ENCODE data around the gene KRTAP12-2. TPM values are rescaled to one million over a fixed set of nuclear protein-coding genes. Genes with fewer than 3 reads are reported as not detected.
A peak's percentile ranks its signal among the peaks of the same experiment; 100 is the strongest.
"Not testable (repeated sequence)": the region's sequence is repeated elsewhere in the genome, so short reads cannot be mapped to it uniquely, and the experiment has no call there.

KRTAP12-2 gene
- total RNA-seq, 4 donors from 2014 or later: not detected

DNA sequence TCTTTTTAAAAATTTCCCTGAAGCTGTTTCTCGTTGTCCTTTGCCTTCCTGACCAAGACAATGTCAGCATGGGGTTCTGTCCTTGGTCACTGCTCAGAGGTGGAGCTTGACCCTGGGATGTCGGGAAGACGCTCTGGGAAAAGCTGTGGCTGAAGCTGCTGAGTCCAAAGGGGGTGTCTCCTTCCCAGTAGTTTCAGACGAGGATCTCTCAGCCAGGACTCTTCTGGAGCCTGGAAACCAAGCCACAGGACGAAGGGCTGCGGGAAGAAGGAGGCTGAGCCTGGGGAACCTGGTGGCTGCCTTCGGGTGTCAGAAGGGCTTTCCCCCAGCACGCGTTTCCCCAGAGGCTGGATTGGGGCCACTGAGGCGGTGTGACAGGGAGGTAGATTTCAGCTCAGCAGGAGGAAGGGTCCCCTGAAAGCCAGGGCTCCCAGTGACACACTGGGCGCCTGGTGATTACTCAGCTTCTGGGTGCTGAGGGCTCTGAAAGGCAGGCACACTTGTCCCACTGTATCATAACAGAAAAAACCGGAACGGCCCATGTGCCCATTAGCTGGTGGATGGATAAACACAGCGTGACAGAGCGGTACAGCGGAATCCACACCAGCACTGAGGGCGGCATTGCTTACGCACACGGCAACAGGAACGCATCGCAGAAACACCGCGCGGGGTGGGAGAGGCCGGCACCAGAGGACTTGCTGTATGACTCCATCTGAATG, 20.3 kb upstream of the KRTAP12-2 start:
- ATAC-seq (ENCODE audit: low FRiP score) (no peak), DNase-seq (ENCODE audit: low spot score) (no peak)

DNA sequence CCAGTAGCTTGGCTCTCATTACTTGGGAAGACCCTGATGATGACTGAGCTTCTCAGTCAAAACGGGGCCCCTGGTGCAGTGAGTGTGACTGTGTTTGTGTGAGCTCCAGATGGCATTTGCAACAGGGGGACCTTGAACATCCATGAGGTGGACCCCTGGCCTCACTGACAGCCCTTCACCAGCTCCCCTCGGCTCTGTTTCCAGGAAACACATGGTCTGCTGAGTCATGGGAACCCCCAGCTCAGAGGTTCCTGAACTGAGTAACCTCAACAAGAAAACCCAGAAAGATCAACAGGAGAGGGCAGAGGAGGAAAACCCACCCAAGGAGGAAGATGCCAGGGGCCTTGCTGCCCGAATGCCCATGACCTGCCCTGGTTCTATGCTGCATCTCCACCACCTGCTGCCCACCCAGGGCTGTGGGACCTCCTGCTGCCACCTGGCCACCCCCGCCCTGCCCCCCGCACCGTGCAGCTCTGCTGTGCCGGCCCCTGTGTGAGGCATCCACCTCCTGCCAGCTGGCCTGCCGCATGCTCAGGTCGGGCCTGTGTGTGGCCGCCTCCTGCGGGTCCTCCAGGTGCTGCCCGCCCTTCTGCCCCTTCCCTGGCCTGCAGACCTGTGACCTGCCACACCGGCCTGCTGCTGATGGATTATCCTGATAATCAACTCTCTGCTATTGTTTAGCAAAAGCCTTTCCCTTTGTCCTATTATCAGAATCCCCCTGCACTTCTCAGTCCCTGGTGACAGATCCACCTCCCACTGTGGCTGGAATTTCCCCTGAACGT, 19.5 kb upstream of the KRTAP12-2 start:
- ATAC-seq (ENCODE audit: low FRiP score) (peak; percentile 23), DNase-seq (ENCODE audit: low spot score) (no peak)
- TF ChIP-seq, protein P1, sequence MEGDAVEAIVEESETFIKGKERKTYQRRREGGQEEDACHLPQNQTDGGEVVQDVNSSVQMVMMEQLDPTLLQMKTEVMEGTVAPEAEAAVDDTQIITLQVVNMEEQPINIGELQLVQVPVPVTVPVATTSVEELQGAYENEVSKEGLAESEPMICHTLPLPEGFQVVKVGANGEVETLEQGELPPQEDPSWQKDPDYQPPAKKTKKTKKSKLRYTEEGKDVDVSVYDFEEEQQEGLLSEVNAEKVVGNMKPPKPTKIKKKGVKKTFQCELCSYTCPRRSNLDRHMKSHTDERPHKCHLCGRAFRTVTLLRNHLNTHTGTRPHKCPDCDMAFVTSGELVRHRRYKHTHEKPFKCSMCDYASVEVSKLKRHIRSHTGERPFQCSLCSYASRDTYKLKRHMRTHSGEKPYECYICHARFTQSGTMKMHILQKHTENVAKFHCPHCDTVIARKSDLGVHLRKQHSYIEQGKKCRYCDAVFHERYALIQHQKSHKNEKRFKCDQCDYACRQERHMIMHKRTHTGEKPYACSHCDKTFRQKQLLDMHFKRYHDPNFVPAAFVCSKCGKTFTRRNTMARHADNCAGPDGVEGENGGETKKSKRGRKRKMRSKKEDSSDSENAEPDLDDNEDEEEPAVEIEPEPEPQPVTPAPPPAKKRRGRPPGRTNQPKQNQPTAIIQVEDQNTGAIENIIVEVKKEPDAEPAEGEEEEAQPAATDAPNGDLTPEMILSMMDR (IDR thresholded peaks at IDR 0.05): no peak

More for the DNA sequence above, 20.3 kb upstream of the KRTAP12-2 start:
- TF ChIP-seq, protein P1 (IDR thresholded peaks at IDR 0.05): no peak

- ATAC-seq (ENCODE audit: low FRiP score); DNase-seq (ENCODE audit: low spot score): not testable (repeated sequence)
These were observed 18.3 kb upstream of the KRTAP12-2 start for GRCh38 chr21:44685050-44685449.

- ATAC-seq (ENCODE audit: low FRiP score) (no peak), DNase-seq (ENCODE audit: low spot score) (no peak)
- TF ChIP-seq, protein P1 (IDR thresholded peaks at IDR 0.05): no peak
These were observed 17.8 kb upstream of the KRTAP12-2 start for GRCh38 chr21:44684483-44684882.

GRCh38 chr21:44684077-44684476, 17.4 kb upstream of the KRTAP12-2 start:
- no peak for DNase-seq (ENCODE audit: low spot score)
- ATAC-seq (ENCODE audit: low FRiP score): no peak
- TF ChIP-seq, protein P1 (IDR thresholded peaks at IDR 0.05): no peak

DNA sequence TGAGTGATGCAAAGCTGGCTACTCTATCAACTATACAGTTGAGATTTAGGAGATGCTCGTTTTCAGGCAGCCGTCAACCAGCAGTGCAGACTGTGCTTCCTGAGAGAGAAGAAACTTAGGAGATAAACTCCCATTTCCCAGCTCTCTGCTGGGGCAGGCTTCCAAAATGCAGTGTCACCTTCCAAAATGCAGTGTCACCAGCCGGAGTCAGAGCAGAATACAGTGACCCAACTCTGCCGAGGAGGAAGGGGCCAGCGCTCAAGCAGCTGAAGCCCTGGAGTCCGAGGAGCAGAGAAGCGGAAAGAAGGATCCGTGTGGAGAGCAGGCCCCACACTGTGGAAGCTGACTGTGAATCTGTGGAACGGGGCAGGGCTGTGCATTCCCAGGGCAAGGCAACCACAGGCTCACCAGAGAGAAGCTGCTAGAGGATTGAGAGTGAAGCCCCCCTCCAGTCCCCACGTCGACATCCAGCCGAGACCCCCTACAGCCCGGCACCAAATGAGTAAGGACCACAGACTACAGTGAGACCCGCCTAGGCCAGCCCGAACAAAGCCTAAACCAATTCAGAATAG, 15.9 kb upstream of the KRTAP12-2 start:
- no peak for ATAC-seq (ENCODE audit: low FRiP score)
- TF ChIP-seq, protein P1 (IDR thresholded peaks at IDR 0.05): no peak
- DNase-seq (ENCODE audit: low spot score): no peak

DNA sequence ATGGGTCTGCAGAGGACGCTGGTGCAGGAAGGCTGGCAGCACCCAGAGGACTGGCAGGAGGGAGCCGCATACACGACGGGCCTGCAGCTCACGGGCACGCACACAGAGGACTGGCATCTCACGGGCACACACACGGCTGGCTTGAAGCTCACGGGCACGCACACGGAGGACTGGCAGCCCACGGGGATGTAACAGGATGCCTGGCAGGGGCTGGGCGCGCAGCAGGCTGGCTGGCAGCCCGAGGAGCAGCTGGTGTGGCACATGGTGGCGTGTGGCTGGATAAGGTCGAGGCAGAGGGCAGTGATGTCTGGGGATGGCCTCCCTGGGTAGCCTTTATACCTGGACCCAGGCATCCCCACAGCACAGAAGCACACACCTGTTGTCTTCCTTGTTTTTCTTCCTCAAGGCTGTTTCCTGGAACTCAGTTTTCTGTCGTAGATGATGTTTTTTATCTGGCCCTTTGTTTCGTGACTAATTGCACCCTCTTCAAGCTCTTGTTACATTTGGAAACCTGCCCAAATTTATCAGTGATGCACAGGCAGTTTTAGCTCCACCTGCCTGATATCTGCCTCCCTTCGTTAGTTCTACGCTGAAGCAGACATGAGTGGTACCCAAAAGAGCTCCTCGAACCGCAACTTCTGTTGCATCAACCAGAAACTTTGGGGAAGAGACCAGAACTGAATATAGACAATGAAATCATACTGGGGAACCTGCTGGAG, 15.3 kb upstream of the KRTAP12-2 start, which contains the start of gene KRTAP12-1:
Gene KRTAP12-1, minus strand, starts transcription at position 303 of the 719 bp plus-strand sequence. Its CDS starts 40 bp downstream, at position 263.
- DNase-seq (ENCODE audit: low spot score): no peak

More for the DNA sequence above, 15.3 kb upstream of the KRTAP12-2 start, which contains the start of gene KRTAP12-1:
- TF ChIP-seq, protein P1 (IDR thresholded peaks at IDR 0.05): no peak
- ATAC-seq (ENCODE audit: low FRiP score): no peak
